NCI-H2227 treated with DMSO at 0.1 percent for 48 hours (cell line): ENCODE measurements around the gene ABTB2.
"Not testable (repeated sequence)": the region's sequence is repeated elsewhere in the genome, so short reads cannot be mapped to it uniquely, and the experiment has no call there.

ENCODE experiments used
- DNase-seq: peaks from one replicate; lab custom pipeline; 2025; lab: John Stamatoyannopoulos, UW

Gene ABTB2

GRCh38 chr11:34357701-34358257, at the start of gene ABTB2:
Gene ABTB2 (minus strand): TSS chr11:34358010.
- DNase-seq: peak; percentile 97

GRCh38 chr11:34407121-34407813, 49.5 kb upstream of the ABTB2 start:
- no peak for DNase-seq

- no peak for DNase-seq
Observed at GRCh38 chr11:34406413-34406812, 48.6 kb upstream of the ABTB2 start.

GRCh38 chr11:34405079-34405858, 47.5 kb upstream of the ABTB2 start:
- no peak for DNase-seq

GRCh38 chr11:34404280-34404679, 46.5 kb upstream of the ABTB2 start:
- DNase-seq: no peak

GRCh38 chr11:34403431-34403830, 45.6 kb upstream of the ABTB2 start:
- no peak for DNase-seq

GRCh38 chr11:34397811-34398210, 40.0 kb upstream of the ABTB2 start:
- DNase-seq: no peak

GRCh38 chr11:34397120-34397519, 39.3 kb upstream of the ABTB2 start:
- no peak for DNase-seq

GRCh38 chr11:34395916-34396550, 38.2 kb upstream of the ABTB2 start:
- no peak for DNase-seq

GRCh38 chr11:34394771-34395300, 37.0 kb upstream of the ABTB2 start:
- no peak for DNase-seq

GRCh38 chr11:34387653-34388052, 29.8 kb upstream of the ABTB2 start:
- no peak for DNase-seq

GRCh38 chr11:34386356-34386755, 28.5 kb upstream of the ABTB2 start:
- DNase-seq: not testable (repeated sequence)

GRCh38 chr11:34382532-34383276, 24.9 kb upstream of the ABTB2 start:
- no peak for DNase-seq

GRCh38 chr11:34381775-34382174, 24.0 kb upstream of the ABTB2 start:
- DNase-seq: no peak

- no peak for DNase-seq
Observed at GRCh38 chr11:34380696-34381095, 22.9 kb upstream of the ABTB2 start.

GRCh38 chr11:34379539-34379938, 21.7 kb upstream of the ABTB2 start:
- no peak for DNase-seq

- no peak for DNase-seq
Observed at GRCh38 chr11:34379079-34379478, 21.3 kb upstream of the ABTB2 start.

- no peak for DNase-seq
Observed at GRCh38 chr11:34373727-34374126, 15.9 kb upstream of the ABTB2 start.

GRCh38 chr11:34366522-34366921, 8.7 kb upstream of the ABTB2 start:
- DNase-seq: no peak

- no peak for DNase-seq
Observed at GRCh38 chr11:34364102-34364501, 6.3 kb upstream of the ABTB2 start.

- no peak for DNase-seq
Observed at GRCh38 chr11:34363363-34364084, 5.7 kb upstream of the ABTB2 start.
